HepG2 (cell line): Measurements from ENCODE around the gene GRAMD4. TPM values are rescaled to one million over a fixed set of nuclear protein-coding genes. Genes with fewer than 3 reads are reported as not detected.
A peak's percentile ranks its signal among the peaks of the same experiment; 100 is the strongest.

Experiments
- ATAC-seq: fragments of 200-7000 bp; cut with Tn5 transposase; 3 replicates; pipeline ENCODE4 v1.9.1; 2020; ENCODE audit warnings: mild to moderate bottlenecking, moderate library complexity
- BruUV-seq: library from RNA; stranded (reverse); fragments of 400-500 nt; replicated peaks from 2 replicates; lab custom pipeline; 2021; lab: Mats Ljungman, UMichigan
- CTCF ChIA-PET: fragments of 300-600 bp; formaldehyde crosslinking; extraction: SDS; loops from one replicate; lab custom pipeline; 2021; ENCODE audit warnings: low total read pairs, inconsistent platforms, low intra/inter-chr PET ratio; lab: Yijun Ruan, JAX
- POLR2A ChIA-PET: fragments of 350-600 bp; sonication (Branson Sonifier 250); formaldehyde crosslinking; loops from one replicate; lab custom pipeline; 2020; ENCODE audit warnings: antibody characterized with exemption, inconsistent platforms; lab: Yijun Ruan, JAX
- DNase-seq: peaks from one replicate; pipeline ENCODE4 v3.0.0-alpha.2; 2015; ENCODE audit warnings: low spot score
- FAIRE-seq: peaks from 3 replicates; lab custom pipeline; 2011; peaks lifted over from hg19 to GRCh38; lab: Jason Lieb, UNC
- H2AFZ ChIP-seq: one replicate; pipeline ENCODE4 v1.6.1; 2011; ENCODE audit warnings: low read length, inconsistent platforms
- H3K27ac ChIP-seq: fragments of 300-600 bp; 3 replicates; pipeline ENCODE4 v1.8.0; 2011; ENCODE audit warnings: mixed run types, mild to moderate bottlenecking, mixed read lengths, low read length, inconsistent platforms; ENCODE audit not compliant: insufficient read depth; ENCODE audit errors: extremely low read length
- H3K27me3 ChIP-seq, 2 experiments: fragments of 200-600 bp in 1 of 2; 2 replicates in 1 of 2; 3 replicates in 1 of 2; pipeline versions ENCODE4 v1.6.0 to v1.8.0; 2011; ENCODE audit warnings: low read length in 2 of 2, mild to moderate bottlenecking in 2 of 2, moderate library complexity in 2 of 2, inconsistent platforms in 1 of 2; ENCODE audit not compliant: insufficient read depth in 2 of 2, control insufficient read depth in 1 of 2
- H3K36me3 ChIP-seq, 2 experiments: fragments of 200-600 bp in 1 of 2; replicated peaks in 1 of 2; 2 replicates in 1 of 2; 3 replicates in 1 of 2; pipeline versions ENCODE4 v1.5.1 to v1.8.0; 2011; ENCODE audit warnings: low read length in 2 of 2, inconsistent platforms in 1 of 2; ENCODE audit not compliant: insufficient read depth in 2 of 2, control insufficient read depth in 1 of 2
- H3K4me1 ChIP-seq: 2 replicates; pipeline ENCODE4 v1.5.1; 2012; ENCODE audit warnings: low read length, inconsistent platforms; ENCODE audit not compliant: insufficient read depth
- H3K4me2 ChIP-seq: 2 replicates; pipeline ENCODE4 v1.6.0; 2011; ENCODE audit warnings: low read depth, low read length, inconsistent platforms
- H3K4me3 ChIP-seq, 3 experiments: fragments of 200-600 bp in 1 of 3; sonication (generic), shearing (Covaris generic) in 1 of 3; replicated peaks in 1 of 3; 2 replicates each; pipeline ENCODE4 v1.5.1; 2011 to 2016; ENCODE audit warnings: low read length in 3 of 3, inconsistent platforms in 2 of 3, low read depth in 2 of 3, mild to moderate bottlenecking in 2 of 3, control low read depth in 1 of 3, mixed read lengths in 1 of 3; ENCODE audit not compliant: insufficient read depth in 1 of 3
- H3K79me2 ChIP-seq: one replicate; pipeline ENCODE4 v1.6.1; 2011; ENCODE audit warnings: low read length, inconsistent platforms; ENCODE audit not compliant: insufficient read depth
- H3K9ac ChIP-seq: 2 replicates; pipeline ENCODE4 v1.6.0; 2011; ENCODE audit warnings: mild to moderate bottlenecking, low read depth, low read length, inconsistent platforms; ENCODE audit not compliant: insufficient read depth
- H3K9me3 ChIP-seq: 2 replicates; pipeline ENCODE4 v1.5.1; 2012; ENCODE audit warnings: mild to moderate bottlenecking, low read length
- H4K20me1 ChIP-seq: 2 replicates; pipeline ENCODE4 v1.6.0; 2011; ENCODE audit warnings: inconsistent platforms, mild to moderate bottlenecking, low read length, moderate library complexity; ENCODE audit not compliant: insufficient read depth
- AGO2 ChIP-seq: fragments of 200-400 bp; formaldehyde crosslinking; optimal IDR thresholded peaks from 2 replicates; pipeline ENCODE3; 2017; ENCODE audit warnings: mild to moderate bottlenecking, low read depth, low read length, moderate library complexity
- CENPBD1 ChIP-seq: sonication (generic); formaldehyde crosslinking; IDR thresholded peaks from 2 replicates; pipeline ENCODE4 v1.8.0; 2022; ENCODE audit warnings: missing genetic modification reagents, low read depth, mild to moderate bottlenecking, borderline replicate concordance
- EED ChIP-seq: sonication (generic); formaldehyde crosslinking; IDR thresholded peaks from 2 replicates; pipeline ENCODE4 v1.5.0; 2020; ENCODE audit warnings: mild to moderate bottlenecking, missing genetic modification reagents
- GFI1 ChIP-seq: sonication (generic); formaldehyde crosslinking; IDR thresholded peaks from 2 replicates; pipeline ENCODE4 v1.5.0; 2020; ENCODE audit warnings: missing genetic modification reagents, mild to moderate bottlenecking, borderline replicate concordance
- HMGA1 ChIP-seq: sonication (generic); formaldehyde crosslinking; conservative IDR thresholded peaks from 2 replicates; pipeline ENCODE4 v1.4.0; 2020; ENCODE audit warnings: missing genetic modification reagents
- HNRNPUL1 ChIP-seq: fragments of 200-400 bp; formaldehyde crosslinking; IDR thresholded peaks from 2 replicates; pipeline ENCODE4 v1.6.1; 2017; ENCODE audit warnings: low read depth, mild to moderate bottlenecking, low read length, moderate library complexity
- MEIS1 ChIP-seq: sonication (generic); formaldehyde crosslinking; IDR thresholded peaks from 2 replicates; pipeline ENCODE4 v1.9.0; 2021; ENCODE audit warnings: mild to moderate bottlenecking, missing genetic modification reagents, moderate library complexity, borderline replicate concordance
- PLSCR1 ChIP-seq: sonication (generic); formaldehyde crosslinking; IDR thresholded peaks from 2 replicates; pipeline ENCODE4 v1.5.0; 2020; ENCODE audit warnings: missing genetic modification reagents, mild to moderate bottlenecking, borderline replicate concordance
- ZNF33A ChIP-seq: sonication (generic); formaldehyde crosslinking; IDR thresholded peaks from 2 replicates; pipeline ENCODE4 v1.5.1; 2020; ENCODE audit warnings: missing genetic modification reagents, mild to moderate bottlenecking, moderate library complexity, borderline replicate concordance
- ZNF550 ChIP-seq: sonication (generic); formaldehyde crosslinking; IDR thresholded peaks from 2 replicates; pipeline ENCODE4 v1.4.0; 2020; ENCODE audit warnings: mild to moderate bottlenecking, missing genetic modification reagents, borderline replicate concordance
- ZNF629 ChIP-seq: sonication (generic); formaldehyde crosslinking; conservative IDR thresholded peaks from 2 replicates; pipeline ENCODE4 v1.5.0; 2020; ENCODE audit warnings: missing genetic modification reagents
- ZSCAN20 ChIP-seq: sonication (generic); formaldehyde crosslinking; IDR thresholded peaks from 2 replicates; pipeline ENCODE4 v1.4.0; 2020; ENCODE audit warnings: missing genetic modification reagents, mild to moderate bottlenecking, borderline replicate concordance
- WGBS: methylation state at CpG from one replicate; pipeline ENCODE4 v1.1.6; 2017; ENCODE audit warnings: low lambda C conversion rate; 5-methylcytosine and 5-hydroxymethylcytosine counted together
- in situ Hi-C: cut with HindIII; loops from 2 replicates; pipeline ENCODE4 v1.10.0; 2017; ENCODE audit warnings: low pct_unique_long_range_greater_than_20kb; ENCODE audit not compliant: extremely low pct_ligation_motif_present
- intact Hi-C: fragments of 100-400 bp; cut with micrococcal nuclease; formaldehyde crosslinking; loops from one replicate; pipeline ENCODE4 v1.10.0; 2022; ENCODE audit not compliant: unreplicated experiment
- polyA plus RNA-seq, 8 experiments: library from polyadenylated mRNA; depleted of rRNA in 3 of 8; stranded (reverse) in 7 of 8; unstranded in 1 of 8; fragments of >200 nt; fragmentation: Illumina TruSeq in 4 of 8; extraction: Trizol in 4 of 8; gene quantifications; 2 replicates each; pipeline versions ENCODE4 v1.2.1 to v1.2.3, GENCODE V29; 2011 to 2016; ENCODE audit warnings: low read depth in 4 of 8, missing spikeins in 1 of 8, mixed read lengths in 1 of 8; ENCODE audit not compliant: insufficient read depth in 1 of 8
- total RNA-seq, 5 experiments: library from RNA; depleted of rRNA; stranded (reverse); fragments of >200 nt; fragmentation: Illumina TruSeq; extraction: Trizol; gene quantifications; 2 replicates each; pipeline ENCODE4 v1.2.3, GENCODE V29; 2016; ENCODE audit warnings: low read depth in 1 of 5
- TF ChIP-seq, protein P1 (sequence below): sonication (generic); formaldehyde crosslinking; IDR thresholded peaks from 2 replicates; pipeline ENCODE4 v1.4.0; 2020; ENCODE audit warnings: low read depth, mild to moderate bottlenecking, missing genetic modification reagents
- TF ChIP-seq, protein P2 (sequence below): sonication (generic); formaldehyde crosslinking; IDR thresholded peaks from 2 replicates; pipeline ENCODE4 v1.8.1; 2023; ENCODE audit warnings: missing genetic modification reagents, mild to moderate bottlenecking, borderline replicate concordance

GRAMD4 gene
- total and polyA plus RNA-seq, 2 of the 13 experiments (the other 11 are each of a cell fraction or from before 2014, with no cell fraction given) = 15.2 to 15.7 TPM

DNA sequence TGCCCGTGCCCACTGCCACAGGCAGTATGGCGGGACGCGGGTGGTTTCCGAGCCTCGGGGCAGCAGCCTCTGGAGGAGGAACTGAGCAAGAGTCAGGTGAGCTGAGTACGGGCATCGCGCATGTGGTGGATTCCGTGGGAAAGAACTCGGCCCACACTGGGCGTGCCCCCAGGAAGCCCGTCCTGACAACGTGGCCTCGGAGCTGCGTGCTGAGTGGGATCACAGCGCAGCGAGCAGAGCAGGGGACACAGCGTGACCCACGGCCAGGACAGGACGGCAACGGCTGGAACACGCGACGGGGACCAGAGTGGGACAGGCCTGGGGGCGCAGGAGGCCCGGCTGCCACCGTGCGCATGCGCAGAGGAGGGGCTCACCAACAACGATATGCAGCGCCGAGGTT is 81.1 kb downstream of the GRAMD4 start:
- WGBS = 91% methylated on average over 32 of the region's 33 CpGs
- Histone ChIP-seq H3K9me3 (no peaks in the 10 kb centered on the region), H3K79me2 (no peaks in the 10 kb centered on the region), H3K27me3 (no peaks in the 10 kb centered on the region), H3K27ac (no peak overlapping the region), H3K4me1 (no peaks in the 10 kb centered on the region; the same call in 1 of the 2 replicates), H4K20me1 (peaks cover 6% of the 10 kb centered on the region; the same call in 1 of the 2 replicates), H3K4me3 (no peak overlapping the region), H3K4me2 (no peak overlapping the region), H2AFZ (no peak overlapping the region), H3K36me3 (peaks cover 16 to 61% of the 10 kb centered on the region in 2 experiments; a peak in 4 of 5 replicates), H3K9ac (no peak overlapping the region)
- DNase-seq (no peak), ATAC-seq (no peak), FAIRE-seq (no peak)
- BruUV-seq = no TSS peak
- ChIA-PET POLR2A (no interaction called here), CTCF (no interaction called here)
- intact Hi-C loops (no loop called here), in situ Hi-C loops (no loop called here)
- TF ChIP-seq AGO2 = peak; percentile 28
- TF ChIP-seq PLSCR1 (CRISPR knock-in tag) = no peak
- TF ChIP-seq, protein P1, sequence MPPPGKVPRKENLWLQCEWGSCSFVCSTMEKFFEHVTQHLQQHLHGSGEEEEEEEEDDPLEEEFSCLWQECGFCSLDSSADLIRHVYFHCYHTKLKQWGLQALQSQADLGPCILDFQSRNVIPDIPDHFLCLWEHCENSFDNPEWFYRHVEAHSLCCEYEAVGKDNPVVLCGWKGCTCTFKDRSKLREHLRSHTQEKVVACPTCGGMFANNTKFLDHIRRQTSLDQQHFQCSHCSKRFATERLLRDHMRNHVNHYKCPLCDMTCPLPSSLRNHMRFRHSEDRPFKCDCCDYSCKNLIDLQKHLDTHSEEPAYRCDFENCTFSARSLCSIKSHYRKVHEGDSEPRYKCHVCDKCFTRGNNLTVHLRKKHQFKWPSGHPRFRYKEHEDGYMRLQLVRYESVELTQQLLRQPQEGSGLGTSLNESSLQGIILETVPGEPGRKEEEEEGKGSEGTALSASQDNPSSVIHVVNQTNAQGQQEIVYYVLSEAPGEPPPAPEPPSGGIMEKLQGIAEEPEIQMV (CRISPR knock-in tag) = no peak

- Histone ChIP-seq H2AFZ (no peak overlapping the region), H3K4me1 (no peaks in the 10 kb centered on the region; the same call in 1 of the 2 replicates), H3K36me3 (peaks cover 16 to 63% of the 10 kb centered on the region in 2 experiments; a peak in 4 of 5 replicates), H3K27ac (no peak overlapping the region), H3K9me3 (no peaks in the 10 kb centered on the region), H3K4me2 (no peak overlapping the region), H3K27me3 (no peaks in the 10 kb centered on the region), H3K4me3 (no peak overlapping the region), H3K9ac (no peak overlapping the region), H3K79me2 (no peaks in the 10 kb centered on the region), H4K20me1 (peaks cover 6% of the 10 kb centered on the region; the same call in 1 of the 2 replicates)
- ChIA-PET POLR2A (no interaction called here), CTCF (no interaction called here)
- ATAC-seq (no peak), FAIRE-seq (no peak), DNase-seq (no peak)
- 98% methylated on average over 21 of the region's 26 CpGs for WGBS
- in situ Hi-C loops (no loop called here), intact Hi-C loops (no loop called here)
- no TSS peak for BruUV-seq
- no peak for TF ChIP-seq EED
- TF ChIP-seq GFI1 = no peak
- TF ChIP-seq ZSCAN20 (CRISPR knock-in tag) = no peak
- TF ChIP-seq HNRNPUL1 = no peak
- TF ChIP-seq CENPBD1 = no peak
- TF ChIP-seq ZNF550 (CRISPR knock-in tag) = no peak
- no peak for TF ChIP-seq MEIS1 (CRISPR knock-in tag)
- TF ChIP-seq, protein P2, sequence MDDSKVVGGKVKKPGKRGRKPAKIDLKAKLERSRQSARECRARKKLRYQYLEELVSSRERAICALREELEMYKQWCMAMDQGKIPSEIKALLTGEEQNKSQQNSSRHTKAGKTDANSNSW (CRISPR knock-in tag) = no peak
- no peak for TF ChIP-seq ZNF33A
- no peak for TF ChIP-seq HMGA1 (CRISPR knock-in tag)
- TF ChIP-seq ZNF629 (CRISPR knock-in tag) = no peak
Observed at GRCh38 chr22:46703171-46703995, 83.2 kb downstream of the GRAMD4 start.
